ENCODE results near the gene FUT1. TPM values are rescaled to one million over a fixed set of nuclear protein-coding genes. Genes with fewer than 3 reads are reported as not detected.

FUT1 gene
- total RNA-seq, 4 donors from 2014 or later = 1.7 to 3.0 (median 2.0) TPM

GRCh38 chr19:48777720-48778119, 25.3 kb upstream of the FUT1 start:
- no peak for DNase-seq
- Histone ChIP-seq H3K36me3 (no peaks in the 10 kb centered on the region), H3K27me3 (no peaks in the 10 kb centered on the region), H3K4me3 (replicated peaks in 1 of 3) (no peak overlapping the region), H3K27ac (no peak overlapping the region), H3K9me3 (no peaks in the 10 kb centered on the region), H3K4me1 (peaks cover 0 to 24% of the 10 kb centered on the region in 2 donors)
- intact Hi-C loops (cut with DNase I) = no loop called here
- TF ChIP-seq CTCF (IDR thresholded peaks at IDR 0.05) (no peak), POLR2A (IDR thresholded peaks at IDR 0.05) (no peak)
- WGBS, 2 donors = 95 to 96% methylated on average over 12 of the region's 12 CpGs

- Histone ChIP-seq H3K4me3 (replicated peaks in 1 of 3) (no peak overlapping the region), H3K9me3 (no peaks in the 10 kb centered on the region), H3K36me3 (no peaks in the 10 kb centered on the region), H3K4me1 (peaks cover 4 to 25% of the 10 kb centered on the region in 2 donors), H3K27ac (no peak overlapping the region), H3K27me3 (no peaks in the 10 kb centered on the region)
- intact Hi-C loops (cut with DNase I) = no loop called here
- WGBS, 2 donors = 89 to 97% methylated on average over 5 of the region's 5 CpGs
- TF ChIP-seq CTCF (IDR thresholded peaks at IDR 0.05) (no peak), POLR2A (IDR thresholded peaks at IDR 0.05) (no peak)
- no peak for DNase-seq
Measured at GRCh38 chr19:48777139-48777538, 24.7 kb upstream of the FUT1 start.

- TF ChIP-seq POLR2A (IDR thresholded peaks at IDR 0.05) = no peak
- TF ChIP-seq CTCF (IDR thresholded peaks at IDR 0.05) = no peak
- H3K27ac ChIP-seq = peak overlapping the region; percentile 82 to 94 (median 88)
- WGBS, 2 donors = 19 to 36% methylated on average over 13 of the region's 13 CpGs
Measured at GRCh38 chr19:48772503-48772953, 20.1 kb upstream of the FUT1 start.

GRCh38 chr19:48770734-48771472, 18.5 kb upstream of the FUT1 start:
- WGBS, 2 donors = 78 to 80% methylated on average over 20 of the region's 20 CpGs
- Histone ChIP-seq H3K27ac (peak overlapping the region in 1 of 3 donors; percentile 88), H3K4me1 (peaks cover 4 to 9% of the 10 kb centered on the region in 2 donors), H3K36me3 (no peaks in the 10 kb centered on the region), H3K27me3 (no peaks in the 10 kb centered on the region), H3K4me3 (replicated peaks in 1 of 3) (no peak overlapping the region), H3K9me3 (no peaks in the 10 kb centered on the region)
- no peak for DNase-seq
- intact Hi-C loops (cut with DNase I) = no loop called here
- TF ChIP-seq POLR2A (IDR thresholded peaks at IDR 0.05) = no peak
- TF ChIP-seq CTCF (IDR thresholded peaks at IDR 0.05) = no peak

More at GRCh38 chr19:48772503-48772953, 20.1 kb upstream of the FUT1 start:
- intact Hi-C loops (cut with DNase I) = no loop called here
- Histone ChIP-seq H3K4me1 (peaks cover 4 to 9% of the 10 kb centered on the region in 2 donors), H3K4me3 (replicated peaks in 1 of 3) (no peak overlapping the region), H3K36me3 (no peaks in the 10 kb centered on the region), H3K9me3 (no peaks in the 10 kb centered on the region), H3K27me3 (no peaks in the 10 kb centered on the region)
- peak; percentile 91 to 95 for DNase-seq

GRCh38 chr19:48770266-48770665, 17.8 kb upstream of the FUT1 start:
- TF ChIP-seq POLR2A (IDR thresholded peaks at IDR 0.05) = no peak
- no peak for TF ChIP-seq CTCF (IDR thresholded peaks at IDR 0.05)
- H3K27ac ChIP-seq = no peak overlapping the region
- no peaks in the 10 kb centered on the region for H3K36me3 ChIP-seq
- H3K4me3 ChIP-seq (replicated peaks in 1 of 3) = no peak overlapping the region
- WGBS, 2 donors = 81 to 83% methylated on average over 7 of the region's 7 CpGs
- no peaks in the 10 kb centered on the region for H3K27me3 ChIP-seq
- intact Hi-C loops (cut with DNase I) = no loop called here
- DNase-seq = no peak
- H3K9me3 ChIP-seq = no peaks in the 10 kb centered on the region
- H3K4me1 ChIP-seq = peaks cover 4 to 9% of the 10 kb centered on the region in 2 donors
